AG04449 (cell line): Measurements from ENCODE around the gene TNFRSF8.

Source experiments
- CTCF ChIA-PET: fragments of 350-600 bp; formaldehyde crosslinking; extraction: SDS; loops from one replicate; lab custom pipeline; 2021; ENCODE audit warnings: antibody characterized with exemption; lab: Yijun Ruan, JAX
- POLR2A ChIA-PET: fragments of 400-600, 350-600 bp; formaldehyde crosslinking; extraction: SDS; loops from one replicate; lab custom pipeline; 2020; ENCODE audit warnings: antibody characterized with exemption, inconsistent platforms; lab: Yijun Ruan, JAX
- DNase-seq: peaks from one replicate; pipeline ENCODE4 v3.0.0-alpha.2; 2010; ENCODE audit warnings: low read depth, low spot score
- H3K4me3 ChIP-seq: 2 replicates; pipeline ENCODE4 v1.5.1; 2011; ENCODE audit warnings: low read depth, mild to moderate bottlenecking, control low read depth, low read length
- TF ChIP-seq, protein P1 (sequence below): IDR thresholded peaks from one replicate; pipeline ENCODE4 v1.5.1; 2011; ENCODE audit warnings: mild to moderate bottlenecking, moderate library complexity, low read length, control low read depth, inconsistent platforms; ENCODE audit not compliant: insufficient read depth; ENCODE audit errors: missing control alignments

Gene TNFRSF8

DNA sequence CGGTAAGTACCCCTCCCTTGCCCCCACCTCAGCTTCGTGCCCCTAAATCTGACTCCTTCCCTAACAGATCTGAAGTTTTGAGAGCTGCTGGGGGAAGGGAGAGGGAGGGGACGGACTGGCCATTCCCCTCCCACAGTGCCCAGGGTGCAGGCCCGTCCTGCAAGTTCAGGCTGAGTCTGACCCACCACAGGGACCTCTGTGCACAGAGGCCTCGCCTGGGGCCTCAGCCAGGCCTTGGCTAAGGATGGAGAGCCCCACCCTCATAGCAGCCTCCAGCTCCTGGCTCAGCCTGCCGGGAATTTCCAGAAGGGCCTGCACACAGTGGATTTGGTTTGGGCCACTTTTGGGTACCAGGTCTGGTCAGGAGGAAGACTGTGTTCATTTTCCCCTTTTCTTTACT is 72.5 kb downstream of the TNFRSF8 start:
- CTCF ChIA-PET: interaction anchor here (1.1 to 4.2 kb wide), 2 partner anchors 9 to 11 kb away, joined by 3 to 42 read pairs; no protein-coding TSS in a partner anchor

GRCh38 chr1:12136916-12137610 is 74.0 kb downstream of the TNFRSF8 start:
- ChIA-PET CTCF (interaction anchor here (0.6 to 4.6 kb wide), 7 partner anchors 11 to 74 kb away, joined by 3 to 61 read pairs (median 3); no protein-coding TSS in a partner anchor), POLR2A (no interaction called here)
- DNase-seq: no peak
- no peak overlapping the region for H3K4me3 ChIP-seq
- TF ChIP-seq, protein P1, sequence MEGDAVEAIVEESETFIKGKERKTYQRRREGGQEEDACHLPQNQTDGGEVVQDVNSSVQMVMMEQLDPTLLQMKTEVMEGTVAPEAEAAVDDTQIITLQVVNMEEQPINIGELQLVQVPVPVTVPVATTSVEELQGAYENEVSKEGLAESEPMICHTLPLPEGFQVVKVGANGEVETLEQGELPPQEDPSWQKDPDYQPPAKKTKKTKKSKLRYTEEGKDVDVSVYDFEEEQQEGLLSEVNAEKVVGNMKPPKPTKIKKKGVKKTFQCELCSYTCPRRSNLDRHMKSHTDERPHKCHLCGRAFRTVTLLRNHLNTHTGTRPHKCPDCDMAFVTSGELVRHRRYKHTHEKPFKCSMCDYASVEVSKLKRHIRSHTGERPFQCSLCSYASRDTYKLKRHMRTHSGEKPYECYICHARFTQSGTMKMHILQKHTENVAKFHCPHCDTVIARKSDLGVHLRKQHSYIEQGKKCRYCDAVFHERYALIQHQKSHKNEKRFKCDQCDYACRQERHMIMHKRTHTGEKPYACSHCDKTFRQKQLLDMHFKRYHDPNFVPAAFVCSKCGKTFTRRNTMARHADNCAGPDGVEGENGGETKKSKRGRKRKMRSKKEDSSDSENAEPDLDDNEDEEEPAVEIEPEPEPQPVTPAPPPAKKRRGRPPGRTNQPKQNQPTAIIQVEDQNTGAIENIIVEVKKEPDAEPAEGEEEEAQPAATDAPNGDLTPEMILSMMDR: no peak

More for the DNA sequence above, 72.5 kb downstream of the TNFRSF8 start:
- POLR2A ChIA-PET: no interaction called here
- TF ChIP-seq, protein P1: no peak
- DNase-seq: no peak
- H3K4me3 ChIP-seq: no peak overlapping the region

GRCh38 chr1:12138196-12139168 is 75.4 kb downstream of the TNFRSF8 start:
- DNase-seq: no peak

GRCh38 chr1:12140016-12140415 is 76.9 kb downstream of the TNFRSF8 start:
- DNase-seq: no peak
- POLR2A ChIA-PET: interaction anchor here (0.7 kb wide), 1 partner anchor 66 kb away, joined by 3 read pairs; no protein-coding TSS in a partner anchor
- CTCF ChIA-PET: interaction anchor here (1.2 to 4.6 kb wide), 2 partner anchors 14 to 18 kb away, joined by 3 to 61 read pairs; no protein-coding TSS in a partner anchor
- H3K4me3 ChIP-seq: no peak overlapping the region
- TF ChIP-seq, protein P1: no peak

More at GRCh38 chr1:12138196-12139168, 75.4 kb downstream of the TNFRSF8 start:
- CTCF ChIA-PET: interaction anchor here (1.0 to 4.6 kb wide), 6 partner anchors 9 to 72 kb away, joined by 3 to 61 read pairs (median 4); no protein-coding TSS in a partner anchor
- POLR2A ChIA-PET: no interaction called here
- H3K4me3 ChIP-seq: no peak overlapping the region
- TF ChIP-seq, protein P1: no peak

GRCh38 chr1:12140515-12141162 is 77.5 kb downstream of the TNFRSF8 start:
- ChIA-PET CTCF (interaction anchor here (1.0 to 4.6 kb wide), 2 partner anchors 15 to 68 kb away, joined by 3 to 61 read pairs; no protein-coding TSS in a partner anchor), POLR2A (no interaction called here)
- TF ChIP-seq, protein P1: no peak
- DNase-seq: no peak
- no peak overlapping the region for H3K4me3 ChIP-seq
